Measurements from ENCODE around the gene NEFH.
A peak's percentile ranks its signal among the peaks of the same experiment; 100 is the strongest.
"Not testable (repeated sequence)": the region's sequence is repeated elsewhere in the genome, so short reads cannot be mapped to it uniquely, and the experiment has no call there.

Gene NEFH

GRCh38 chr22:29479417-29480261 lies at the start of gene NEFH:
TSS of gene NEFH (plus strand) at chr22:29480218. CDS start at chr22:29480263, 45 bp downstream.
- Histone ChIP-seq H3K4me3 (ENCODE audit: low read length) (peak within 1 kb of the TSS; percentile 27), H3K27me3 (ENCODE audit: control insufficient read depth, insufficient read depth, low read length) (peaks cover 35% of the 10 kb centered on the region), H3K27ac (ENCODE audit: low read depth, low read length) (no peak within 1 kb of the TSS)

GRCh38 chr22:29431986-29432385 lies 48.0 kb upstream of the NEFH start:
- Histone ChIP-seq H3K9ac (ENCODE audit: low read length) (no peak overlapping the region), H3K27ac (ENCODE audit: low read depth, low read length) (no peak overlapping the region), H3K36me3 (ENCODE audit: control insufficient read depth, insufficient read depth, low read length) (no peaks in the 10 kb centered on the region), H3K27me3 (ENCODE audit: control insufficient read depth, insufficient read depth, low read length) (no peaks in the 10 kb centered on the region), H3K4me1 (ENCODE audit: control insufficient read depth, insufficient read depth, low read length) (no peaks in the 10 kb centered on the region), H3K4me3 (ENCODE audit: low read length) (no peak overlapping the region)

More at GRCh38 chr22:29479417-29480261, at the start of gene NEFH:
- peaks cover 3% of the 10 kb centered on the region for H3K4me1 ChIP-seq (ENCODE audit: control insufficient read depth, insufficient read depth, low read length)
- no peaks in the 10 kb centered on the region for H3K36me3 ChIP-seq (ENCODE audit: control insufficient read depth, insufficient read depth, low read length)
- no peak within 1 kb of the TSS for H3K9ac ChIP-seq (ENCODE audit: low read length)

- Histone ChIP-seq H3K4me1 (ENCODE audit: control insufficient read depth, insufficient read depth, low read length) (no peaks in the 10 kb centered on the region), H3K36me3 (ENCODE audit: control insufficient read depth, insufficient read depth, low read length) (no peaks in the 10 kb centered on the region), H3K4me3 (ENCODE audit: low read length) (no peak overlapping the region), H3K27ac (ENCODE audit: low read depth, low read length) (no peak overlapping the region), H3K27me3 (ENCODE audit: control insufficient read depth, insufficient read depth, low read length) (no peaks in the 10 kb centered on the region), H3K9ac (ENCODE audit: low read length) (no peak overlapping the region)
Measured at GRCh38 chr22:29433856-29434255, 46.2 kb upstream of the NEFH start.

GRCh38 chr22:29434288-29434687 lies 45.7 kb upstream of the NEFH start:
- H3K27me3 ChIP-seq (ENCODE audit: control insufficient read depth, insufficient read depth, low read length): no peaks in the 10 kb centered on the region

GRCh38 chr22:29435236-29436136 lies 44.5 kb upstream of the NEFH start:
- no peaks in the 10 kb centered on the region for H3K36me3 ChIP-seq (ENCODE audit: control insufficient read depth, insufficient read depth, low read length)
- no peak overlapping the region for H3K27ac ChIP-seq (ENCODE audit: low read depth, low read length)
- H3K27me3 ChIP-seq (ENCODE audit: control insufficient read depth, insufficient read depth, low read length): no peaks in the 10 kb centered on the region
- no peaks in the 10 kb centered on the region for H3K4me1 ChIP-seq (ENCODE audit: control insufficient read depth, insufficient read depth, low read length)
- no peak overlapping the region for H3K9ac ChIP-seq (ENCODE audit: low read length)
- no peak overlapping the region for H3K4me3 ChIP-seq (ENCODE audit: low read length)

More at GRCh38 chr22:29434288-29434687, 45.7 kb upstream of the NEFH start:
- H3K4me1 ChIP-seq (ENCODE audit: control insufficient read depth, insufficient read depth, low read length): no peaks in the 10 kb centered on the region
- no peaks in the 10 kb centered on the region for H3K36me3 ChIP-seq (ENCODE audit: control insufficient read depth, insufficient read depth, low read length)
- H3K4me3 ChIP-seq (ENCODE audit: low read length): no peak overlapping the region
- H3K27ac ChIP-seq (ENCODE audit: low read depth, low read length): no peak overlapping the region
- no peak overlapping the region for H3K9ac ChIP-seq (ENCODE audit: low read length)

- H3K36me3 ChIP-seq (ENCODE audit: control insufficient read depth, insufficient read depth, low read length); H3K4me3 ChIP-seq (ENCODE audit: low read length); H3K27me3 ChIP-seq (ENCODE audit: control insufficient read depth, insufficient read depth, low read length); H3K4me1 ChIP-seq (ENCODE audit: control insufficient read depth, insufficient read depth, low read length); H3K27ac ChIP-seq (ENCODE audit: low read depth, low read length); H3K9ac ChIP-seq (ENCODE audit: low read length): not testable (repeated sequence)
Measured at GRCh38 chr22:29438283-29438682, 41.7 kb upstream of the NEFH start, which contains the start of gene RFPL1. TSS of gene RFPL1 (plus strand) at chr22:29438583.

- Histone ChIP-seq H3K4me3 (ENCODE audit: low read length) (no peak overlapping the region), H3K27me3 (ENCODE audit: control insufficient read depth, insufficient read depth, low read length) (no peaks in the 10 kb centered on the region), H3K36me3 (ENCODE audit: control insufficient read depth, insufficient read depth, low read length) (no peaks in the 10 kb centered on the region), H3K9ac (ENCODE audit: low read length) (no peak overlapping the region), H3K4me1 (ENCODE audit: control insufficient read depth, insufficient read depth, low read length) (no peaks in the 10 kb centered on the region), H3K27ac (ENCODE audit: low read depth, low read length) (no peak overlapping the region)
Measured at GRCh38 chr22:29442976-29443375, 37.0 kb upstream of the NEFH start.

- Histone ChIP-seq H3K4me1 (ENCODE audit: control insufficient read depth, insufficient read depth, low read length) (no peaks in the 10 kb centered on the region), H3K27me3 (ENCODE audit: control insufficient read depth, insufficient read depth, low read length) (no peaks in the 10 kb centered on the region), H3K27ac (ENCODE audit: low read depth, low read length) (no peak overlapping the region), H3K9ac (ENCODE audit: low read length) (no peak overlapping the region), H3K36me3 (ENCODE audit: control insufficient read depth, insufficient read depth, low read length) (no peaks in the 10 kb centered on the region), H3K4me3 (ENCODE audit: low read length) (no peak overlapping the region)
Measured at GRCh38 chr22:29443452-29443851, 36.6 kb upstream of the NEFH start.

- Histone ChIP-seq H3K9ac (ENCODE audit: low read length) (no peak overlapping the region), H3K27me3 (ENCODE audit: control insufficient read depth, insufficient read depth, low read length) (no peaks in the 10 kb centered on the region), H3K4me1 (ENCODE audit: control insufficient read depth, insufficient read depth, low read length) (no peaks in the 10 kb centered on the region), H3K4me3 (ENCODE audit: low read length) (no peak overlapping the region), H3K27ac (ENCODE audit: low read depth, low read length) (no peak overlapping the region), H3K36me3 (ENCODE audit: control insufficient read depth, insufficient read depth, low read length) (no peaks in the 10 kb centered on the region)
Measured at GRCh38 chr22:29443861-29444792, 35.9 kb upstream of the NEFH start.

- no peaks in the 10 kb centered on the region for H3K36me3 ChIP-seq (ENCODE audit: control insufficient read depth, insufficient read depth, low read length)
- no peak overlapping the region for H3K27ac ChIP-seq (ENCODE audit: low read depth, low read length)
- H3K27me3 ChIP-seq (ENCODE audit: control insufficient read depth, insufficient read depth, low read length): no peaks in the 10 kb centered on the region
- no peak overlapping the region for H3K4me3 ChIP-seq (ENCODE audit: low read length)
- no peaks in the 10 kb centered on the region for H3K4me1 ChIP-seq (ENCODE audit: control insufficient read depth, insufficient read depth, low read length)
- H3K9ac ChIP-seq (ENCODE audit: low read length): no peak overlapping the region
Measured at GRCh38 chr22:29445508-29445907, 34.5 kb upstream of the NEFH start.

GRCh38 chr22:29447906-29448305 lies 32.1 kb upstream of the NEFH start:
- H3K9ac ChIP-seq (ENCODE audit: low read length): no peak overlapping the region
- no peak overlapping the region for H3K27ac ChIP-seq (ENCODE audit: low read depth, low read length)
- H3K27me3 ChIP-seq (ENCODE audit: control insufficient read depth, insufficient read depth, low read length): no peaks in the 10 kb centered on the region
- H3K4me3 ChIP-seq (ENCODE audit: low read length): no peak overlapping the region
- H3K4me1 ChIP-seq (ENCODE audit: control insufficient read depth, insufficient read depth, low read length): no peaks in the 10 kb centered on the region
- no peaks in the 10 kb centered on the region for H3K36me3 ChIP-seq (ENCODE audit: control insufficient read depth, insufficient read depth, low read length)
